NCI-H510A treated with DMSO at 0.1 percent for 48 hours (cell line): ENCODE measurements around the gene ZNF609.
"Not testable (repeated sequence)": the region's sequence is repeated elsewhere in the genome, so short reads cannot be mapped to it uniquely, and the experiment has no call there.

ENCODE experiments used
- DNase-seq: peaks from one replicate; lab custom pipeline; 2025; lab: John Stamatoyannopoulos, UW

Gene ZNF609

GRCh38 chr15:64586259-64586870, 126.0 kb downstream of the ZNF609 start:
- no peak for DNase-seq

DNA sequence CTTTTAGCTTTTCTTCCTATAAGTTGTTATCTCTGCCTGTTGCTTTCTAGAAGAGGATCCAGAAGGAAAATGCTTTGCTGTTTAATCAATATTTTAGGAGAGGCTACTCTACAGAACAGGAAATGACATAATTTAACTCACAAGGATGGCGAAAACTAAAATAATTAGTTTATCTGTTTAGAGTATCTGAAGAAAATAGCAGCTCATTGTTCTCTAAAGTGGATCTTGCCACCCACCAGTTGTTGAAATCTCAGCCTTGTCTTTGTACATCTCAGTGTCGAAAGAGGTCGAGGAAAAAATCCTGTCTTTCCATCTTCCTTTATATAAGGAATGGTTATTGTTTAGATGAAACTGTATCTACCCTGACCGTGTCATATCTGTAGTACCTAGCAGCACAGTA, 126.6 kb downstream of the ZNF609 start:
- DNase-seq, result no peak

DNA sequence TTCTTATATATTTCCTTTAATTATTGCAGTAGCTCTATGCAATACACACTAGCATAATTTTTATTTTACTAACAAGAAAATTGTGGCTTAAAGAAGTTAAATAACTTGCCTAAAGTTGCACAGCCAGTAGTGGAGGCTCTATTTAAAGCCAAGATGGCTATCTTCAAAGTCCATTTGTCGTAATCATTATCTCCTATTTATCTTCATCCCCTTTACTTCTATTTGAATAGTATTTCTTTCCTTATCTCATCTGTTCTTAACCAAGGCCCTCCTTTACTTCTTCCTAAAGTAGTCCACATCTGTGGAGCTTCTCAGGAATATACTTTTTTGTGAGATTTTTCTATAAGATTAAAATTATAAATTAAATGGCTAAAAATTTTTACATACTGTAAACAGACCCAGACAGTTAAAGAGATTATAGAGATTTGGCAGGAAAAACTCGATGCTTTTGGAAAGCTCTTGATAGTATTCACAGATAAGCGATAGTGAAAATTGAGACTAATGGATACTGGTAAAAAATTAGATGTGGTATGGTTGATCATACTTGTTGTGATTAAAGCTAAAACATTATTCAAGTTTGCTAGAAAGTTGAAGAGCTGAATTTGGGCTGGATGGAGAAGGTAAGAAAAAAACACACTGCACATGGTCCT, 129.2 kb downstream of the ZNF609 start:
- DNase-seq, result no peak

DNA sequence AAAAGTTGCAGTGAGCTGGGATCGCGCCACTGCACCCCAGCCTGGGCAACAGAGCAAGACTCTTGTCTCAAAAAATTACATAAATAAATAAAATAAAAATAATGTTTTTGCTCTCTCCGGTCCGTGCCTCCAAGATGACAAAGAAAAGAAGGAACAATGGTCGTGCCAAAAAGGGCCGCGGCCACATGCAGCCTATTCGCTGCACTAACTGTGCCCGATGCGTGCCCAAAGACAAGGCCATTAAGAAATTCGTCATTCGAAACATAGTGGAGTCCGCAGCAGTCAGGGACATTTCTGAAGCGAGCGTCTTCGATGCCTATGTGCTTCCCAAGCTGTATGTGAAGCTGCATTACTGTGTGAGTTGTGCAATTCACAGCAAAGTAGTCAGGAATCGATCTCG, 132.5 kb downstream of the ZNF609 start:
- DNase-seq, result not testable (repeated sequence)

- DNase-seq, result peak; percentile 30
These were observed 136.5 kb downstream of the ZNF609 start for GRCh38 chr15:64596701-64597476.

- DNase-seq, result no peak
These were observed 137.1 kb downstream of the ZNF609 start for GRCh38 chr15:64597477-64597822.

- no peak for DNase-seq
These were observed 138.8 kb downstream of the ZNF609 start for GRCh38 chr15:64599226-64599625.

GRCh38 chr15:64599716-64600115, 139.3 kb downstream of the ZNF609 start:
- DNase-seq, result no peak

- DNase-seq, result no peak
These were observed 140.4 kb downstream of the ZNF609 start for GRCh38 chr15:64600794-64601193.

- no peak for DNase-seq
These were observed 143.9 kb downstream of the ZNF609 start for GRCh38 chr15:64604319-64604718.

DNA sequence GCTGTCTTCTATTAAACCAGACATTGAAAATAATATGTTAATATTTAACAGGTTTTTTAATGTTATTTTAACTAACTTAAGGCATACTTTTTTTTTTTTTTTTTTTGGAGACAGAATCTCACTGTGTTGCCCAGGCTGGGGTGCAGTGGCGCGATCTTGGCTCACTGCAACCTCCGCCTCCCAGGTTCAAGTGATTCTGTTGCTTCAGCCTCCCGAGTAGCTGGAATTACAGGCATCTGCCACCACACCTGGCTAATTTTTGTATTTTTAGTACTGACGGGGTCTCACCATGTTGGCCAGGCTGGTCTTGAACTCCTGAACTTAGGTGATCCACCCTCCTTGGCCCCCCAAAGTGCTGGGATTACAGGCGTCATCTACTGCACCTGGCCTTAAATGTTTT, 147.0 kb downstream of the ZNF609 start:
- not testable (repeated sequence) for DNase-seq

DNA sequence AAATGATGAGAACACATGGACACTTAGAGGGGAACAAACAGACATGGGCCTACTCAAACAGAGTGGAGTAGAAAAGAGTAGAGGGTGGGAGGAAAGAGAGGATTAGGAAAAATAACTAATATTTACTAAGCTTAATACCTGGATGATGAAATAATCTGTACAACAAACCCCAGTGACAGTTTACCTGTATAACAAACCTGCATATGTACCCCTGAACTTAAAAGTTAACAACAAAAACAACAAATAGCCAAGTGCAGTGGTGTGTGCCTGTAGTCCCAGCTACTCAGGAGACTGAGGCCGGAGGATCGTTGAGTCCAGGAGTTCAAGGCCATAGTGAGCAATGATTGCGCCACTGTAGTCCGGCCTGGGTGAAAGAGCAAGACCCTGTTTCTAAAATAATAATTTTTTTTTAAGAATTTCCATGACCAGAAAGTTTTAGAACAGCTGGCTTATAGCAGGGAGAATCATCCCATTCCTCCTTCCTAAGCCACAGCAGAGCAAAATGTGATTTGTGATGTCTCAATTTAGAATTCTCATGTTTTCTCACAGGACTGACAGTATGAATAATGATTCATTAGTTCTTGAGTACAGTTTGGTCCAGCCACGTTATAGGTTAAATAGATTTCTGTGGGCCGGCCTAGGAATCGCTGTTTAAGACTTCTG, 150.0 kb downstream of the ZNF609 start:
- no peak for DNase-seq

GRCh38 chr15:64611085-64611725, 150.8 kb downstream of the ZNF609 start:
- DNase-seq, result no peak

DNA sequence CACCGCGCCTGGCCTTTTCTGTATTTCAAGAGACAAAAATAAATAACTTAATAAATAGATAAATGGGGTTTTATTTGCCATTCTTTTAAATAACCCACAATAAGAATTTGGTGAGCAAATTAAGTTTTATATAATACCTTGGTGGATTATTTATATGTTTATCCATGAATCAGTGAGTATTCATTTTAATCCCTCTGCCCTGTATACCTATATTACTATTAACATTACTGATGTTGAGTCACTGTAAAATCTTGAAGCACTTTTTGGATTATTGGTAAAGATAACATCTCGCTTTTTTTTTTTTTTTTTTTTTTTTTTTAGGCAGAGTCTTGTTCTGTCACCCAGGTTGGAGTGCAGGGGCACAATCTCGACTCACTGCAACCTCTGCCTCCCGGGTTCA, 154.1 kb downstream of the ZNF609 start:
- no peak for DNase-seq

GRCh38 chr15:64617727-64618126, 157.3 kb downstream of the ZNF609 start:
- no peak for DNase-seq

- DNase-seq, result no peak
These were observed 157.8 kb downstream of the ZNF609 start for GRCh38 chr15:64618138-64618537.

- DNase-seq, result no peak
These were observed 158.2 kb downstream of the ZNF609 start for GRCh38 chr15:64618540-64618939.

DNA sequence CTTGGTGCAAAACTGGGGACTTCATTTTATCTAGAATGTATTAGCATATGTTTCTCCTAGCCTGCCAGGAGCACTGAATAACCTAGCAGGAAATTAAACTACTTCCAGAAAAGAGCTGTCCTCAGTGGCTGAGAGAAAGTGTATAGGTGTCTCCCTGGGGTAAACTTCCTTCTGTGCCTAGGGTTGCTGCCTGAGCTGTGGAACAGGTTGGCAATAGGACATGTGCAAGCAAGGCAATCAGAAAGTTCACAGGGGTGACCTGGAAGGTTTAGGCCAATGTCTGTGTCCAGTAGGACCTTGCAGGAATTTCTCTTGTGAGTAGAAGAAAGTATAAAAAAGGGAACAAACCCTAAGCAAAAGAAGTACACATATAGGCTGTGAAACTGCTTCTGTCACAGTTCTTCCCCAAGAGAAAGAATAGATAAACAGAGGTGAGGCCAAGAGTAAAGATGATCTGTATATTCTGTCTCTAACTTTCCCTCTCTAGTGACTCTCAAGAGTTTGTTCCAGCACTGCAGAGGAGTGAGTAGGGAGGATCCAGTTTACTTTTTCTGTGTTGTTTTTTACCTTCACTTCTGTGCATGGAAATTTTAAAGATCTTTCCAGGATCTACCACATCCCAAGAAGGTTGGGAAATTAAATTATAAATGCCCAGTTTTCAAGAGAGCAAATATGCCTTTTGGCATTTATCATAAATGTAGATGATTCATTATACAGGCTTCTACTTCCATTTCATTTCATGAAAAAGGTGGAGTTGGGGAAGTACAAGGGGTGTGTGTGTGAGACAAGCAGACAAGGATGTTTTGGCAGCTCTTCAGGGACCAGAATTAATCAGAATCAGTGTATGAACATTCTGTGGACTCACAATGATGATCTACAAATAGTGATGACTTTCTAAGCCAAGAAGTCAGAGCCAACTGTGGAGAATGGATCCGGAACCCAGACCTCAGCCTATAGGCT, 159.8 kb downstream of the ZNF609 start:
- no peak for DNase-seq

DNA sequence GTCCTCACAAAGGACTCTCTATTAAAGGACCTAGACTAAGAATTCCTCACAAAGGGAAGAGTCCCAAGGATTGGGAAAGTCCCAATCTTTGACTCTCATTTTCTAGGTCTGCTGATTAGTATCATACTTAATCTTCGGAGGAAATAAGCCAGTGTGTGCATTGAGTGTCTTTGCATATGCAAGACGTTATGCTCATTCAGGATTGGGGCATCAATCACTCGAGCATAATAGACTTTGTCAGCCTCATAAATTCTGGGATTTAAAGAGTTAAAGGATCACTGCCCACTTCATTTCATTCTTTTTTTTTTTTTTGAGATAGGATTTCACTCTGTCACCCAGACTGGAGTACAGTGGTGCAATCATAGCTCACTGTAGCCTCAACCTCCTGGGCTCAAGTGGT, 160.7 kb downstream of the ZNF609 start:
- no peak for DNase-seq

DNA sequence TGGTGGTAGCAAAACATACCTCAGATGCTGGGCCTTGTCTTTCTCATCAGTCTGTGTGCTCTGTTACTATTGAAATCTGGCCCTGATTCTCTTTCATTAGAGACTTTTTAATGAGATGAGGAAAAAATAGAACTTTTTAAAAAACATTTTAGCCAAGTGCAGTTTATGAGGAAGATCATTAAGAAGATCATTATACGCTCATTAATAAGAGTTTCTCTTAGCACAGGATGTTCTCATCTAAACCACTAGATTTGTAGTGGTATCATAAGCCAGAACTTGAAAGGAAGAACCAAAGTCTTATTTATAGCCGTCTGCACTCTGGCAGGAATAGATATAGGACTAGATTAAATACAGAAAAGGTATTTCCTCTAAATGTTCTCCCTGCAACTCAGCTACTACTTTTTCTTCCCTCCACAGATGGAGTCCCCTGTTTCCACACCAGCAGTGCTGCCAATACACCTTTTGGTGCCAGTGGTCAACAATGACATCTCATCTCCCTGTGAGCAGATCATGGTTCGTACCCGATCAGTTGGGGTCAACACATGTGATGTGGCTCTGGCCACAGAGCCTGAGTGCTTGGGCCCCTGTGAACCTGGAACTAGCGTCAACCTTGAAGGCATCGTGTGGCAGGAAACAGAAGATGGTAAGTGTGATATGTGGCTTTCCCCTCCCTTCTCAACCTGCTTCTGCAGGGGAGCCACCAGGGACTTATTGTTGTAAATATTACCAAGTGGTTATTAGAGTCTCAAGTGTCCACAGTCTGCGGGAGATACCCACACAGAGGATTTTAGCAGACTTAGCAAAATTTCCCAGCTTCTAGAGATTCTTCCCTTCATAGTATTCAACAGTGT, 162.3 kb downstream of the ZNF609 start:
- DNase-seq, result no peak
